Endodermal cell (in vitro differentiated cells): ENCODE measurements around the gene SCAF4. TPM values are rescaled to one million over a fixed set of nuclear protein-coding genes. Genes with fewer than 3 reads are reported as not detected.
"Not testable (repeated sequence)": the region's sequence is repeated elsewhere in the genome, so short reads cannot be mapped to it uniquely, and the experiment has no call there.

Experiments
- DNase-seq: peaks from one replicate; pipeline ENCODE4 v3.0.0-alpha.2; 2017
- H3K27ac ChIP-seq: 2 replicates; pipeline ENCODE4 v1.5.1; 2013; ENCODE audit warnings: mild to moderate bottlenecking, low read depth, low read length, moderate library complexity
- H3K27me3 ChIP-seq: 2 replicates; pipeline ENCODE4 v1.6.1; 2013; ENCODE audit warnings: mild to moderate bottlenecking, low read length, moderate library complexity; ENCODE audit not compliant: insufficient read depth, control insufficient read depth, poor library complexity, severe bottlenecking
- H3K36me3 ChIP-seq: 2 replicates; pipeline ENCODE4 v1.7.0; 2013; ENCODE audit warnings: mild to moderate bottlenecking, low read length, moderate library complexity; ENCODE audit not compliant: control insufficient read depth, insufficient read depth
- H3K4me1 ChIP-seq: one replicate; pipeline ENCODE4 v1.7.0; 2013; ENCODE audit warnings: low read length; ENCODE audit not compliant: control insufficient read depth, insufficient read depth
- H3K4me3 ChIP-seq: 2 replicates; pipeline ENCODE4 v1.5.1; 2013; ENCODE audit warnings: mild to moderate bottlenecking, low read length, moderate library complexity
- H3K9ac ChIP-seq: 2 replicates; pipeline ENCODE4 v1.6.1; 2013; ENCODE audit warnings: mild to moderate bottlenecking, low read length, moderate library complexity; ENCODE audit not compliant: poor library complexity, severe bottlenecking; ENCODE audit errors: extremely low read depth
- H3K9me3 ChIP-seq: 2 replicates; pipeline ENCODE4 v1.6.1; 2013; ENCODE audit warnings: mild to moderate bottlenecking, low read length, moderate library complexity; ENCODE audit not compliant: control insufficient read depth
- H3K27ac Mint-ChIP-seq: 2 replicates; pipeline ENCODE4 v1.8.0; 2020; ENCODE audit warnings: mixed read lengths
- H3K27me3 Mint-ChIP-seq: 2 replicates; pipeline ENCODE4 v1.8.0; 2021; ENCODE audit warnings: mild to moderate bottlenecking, mixed read lengths; ENCODE audit not compliant: insufficient read depth
- H3K36me3 Mint-ChIP-seq: 2 replicates; pipeline ENCODE4 v1.8.0; 2020; ENCODE audit warnings: low read depth, mixed read lengths
- H3K4me1 Mint-ChIP-seq: 2 replicates; pipeline ENCODE4 v1.8.0; 2020; ENCODE audit warnings: mixed read lengths
- H3K4me3 Mint-ChIP-seq: 2 replicates; pipeline ENCODE4 v1.8.0; 2020; ENCODE audit warnings: mild to moderate bottlenecking, moderate library complexity, mixed read lengths
- H3K9me3 Mint-ChIP-seq: 2 replicates; pipeline ENCODE4 v1.8.0; 2020; ENCODE audit warnings: mild to moderate bottlenecking, mixed read lengths
- CTCF ChIP-seq: fragments of 200-600 bp; sonication (generic); conservative IDR thresholded peaks from 2 replicates; pipeline ENCODE4 v1.5.0; 2021; ENCODE audit warnings: antibody characterized with exemption, mild to moderate bottlenecking
- WGBS, 2 experiments: methylation state at CpG; one replicate each; pipeline versions ENCODE4 v1.1.5 to v1.1.7; 2013; ENCODE audit warnings: missing lambda C conversion rate in 2 of 2, mixed read lengths in 1 of 2; ENCODE audit not compliant: insufficient coverage in 1 of 2, insufficient read length in 1 of 2; 5-methylcytosine and 5-hydroxymethylcytosine counted together
- total RNA-seq, 2 donors: library from RNA; stranded (reverse); fragmentation: NEBNext Ultra II Directional in 1 of 2; extraction: Animal tissue kit (Norgen Biotek cat#: 25700) in 1 of 2; gene quantifications; 2 replicates in 1 of 2; 3 replicates in 1 of 2; pipeline ENCODE4 v1.2.1, GENCODE V29; 2021

The SCAF4 gene
- total RNA-seq, 2 donors from 2014 or later = 61.3 to 67.8 TPM

GRCh38 chr21:31744182-31744800, 12.4 kb upstream of the SCAF4 start:
- no peak for DNase-seq
- Mint-ChIP-seq H3K9me3 (peaks cover 31% of the 10 kb centered on the region), H3K4me3 (no peak overlapping the region), H3K27me3 (peaks cover 1% of the 10 kb centered on the region), H3K27ac (no peak overlapping the region), H3K4me1 (no peaks in the 10 kb centered on the region), H3K36me3 (peaks cover 10% of the 10 kb centered on the region)
- Histone ChIP-seq H3K27me3 (no peaks in the 10 kb centered on the region), H3K9ac (no peak overlapping the region), H3K36me3 (no peaks in the 10 kb centered on the region), H3K4me1 (no peaks in the 10 kb centered on the region), H3K4me3 (no peak overlapping the region), H3K9me3 (peaks cover 12% of the 10 kb centered on the region), H3K27ac (no peak overlapping the region)
- TF ChIP-seq CTCF = no peak
- WGBS, 2 experiments = 91% methylated on average over 5 of the region's 5 CpGs; no CpG with 5 or more reads in 1 of the 2 experiments

- Histone ChIP-seq H3K4me1 (no peaks in the 10 kb centered on the region), H3K9me3 (peaks cover 12% of the 10 kb centered on the region), H3K9ac (no peak overlapping the region), H3K36me3 (no peaks in the 10 kb centered on the region), H3K4me3 (no peak overlapping the region), H3K27me3 (no peaks in the 10 kb centered on the region), H3K27ac (no peak overlapping the region)
- H3K36me3 Mint-ChIP-seq = peaks cover 10% of the 10 kb centered on the region
- no peaks in the 10 kb centered on the region for H3K27me3 Mint-ChIP-seq
- no peak overlapping the region for H3K27ac Mint-ChIP-seq
- DNase-seq = no peak
- H3K4me1 Mint-ChIP-seq = no peaks in the 10 kb centered on the region
- H3K9me3 Mint-ChIP-seq = peaks cover 31% of the 10 kb centered on the region
- H3K4me3 Mint-ChIP-seq = no peak overlapping the region
- no peak for TF ChIP-seq CTCF
- 86% methylated on average over 1 of the region's 1 CpG; no CpG with 5 or more reads in 1 of the 2 experiments for WGBS, 2 experiments
Observed at GRCh38 chr21:31743712-31744111, 11.8 kb upstream of the SCAF4 start.

- Histone ChIP-seq H3K4me1 (no peaks in the 10 kb centered on the region), H3K4me3 (no peak overlapping the region), H3K9ac (no peak overlapping the region), H3K27me3 (no peaks in the 10 kb centered on the region), H3K27ac (no peak overlapping the region), H3K36me3 (no peaks in the 10 kb centered on the region), H3K9me3 (peaks cover 9% of the 10 kb centered on the region)
- TF ChIP-seq CTCF = no peak
- Mint-ChIP-seq H3K36me3 (peaks cover 6% of the 10 kb centered on the region), H3K4me1 (no peaks in the 10 kb centered on the region), H3K9me3 (peaks cover 26% of the 10 kb centered on the region), H3K27me3 (no peaks in the 10 kb centered on the region), H3K27ac (no peak overlapping the region), H3K4me3 (no peak overlapping the region)
- 100% methylated on average over 1 of the region's 5 CpGs; no CpG with 5 or more reads in 1 of the 2 experiments for WGBS, 2 experiments
- DNase-seq = no peak
Observed at GRCh38 chr21:31741116-31741515, 9.2 kb upstream of the SCAF4 start.

GRCh38 chr21:31737586-31738397, 5.9 kb upstream of the SCAF4 start:
- H3K27me3 ChIP-seq, H3K36me3 Mint-ChIP-seq, H3K9ac ChIP-seq, H3K27ac ChIP-seq, H3K4me1 ChIP-seq, H3K9me3 ChIP-seq, H3K4me1 Mint-ChIP-seq, DNase-seq, H3K4me3 Mint-ChIP-seq, H3K27me3 Mint-ChIP-seq, H3K27ac Mint-ChIP-seq, H3K36me3 ChIP-seq, H3K9me3 Mint-ChIP-seq, H3K4me3 ChIP-seq: not testable (repeated sequence)
- 93 to 95% methylated on average over 5 to 8 of the region's 8 CpGs for WGBS, 2 experiments
